Keratinocyte (primary cell): ENCODE data around the gene MYB.

Experiments
- CTCF ChIP-seq, 3 experiments: IDR thresholded peaks in 1 of 3; conservative IDR thresholded peaks in 1 of 3; optimal IDR thresholded peaks in 1 of 3; 2 replicates in 2 of 3; 3 replicates in 1 of 3; pipeline versions ENCODE3 to v1.5.1; 2011; ENCODE audit warnings: low read length in 3 of 3, mild to moderate bottlenecking in 3 of 3, moderate library complexity in 2 of 3, control low read depth in 1 of 3, inconsistent platforms in 1 of 3; ENCODE audit not compliant: insufficient read depth in 2 of 3; ENCODE audit errors: extremely low read depth in 1 of 3
- EZH2 ChIP-seq: IDR thresholded peaks from one replicate; pipeline ENCODE4 v1.6.1; 2012; ENCODE audit warnings: inconsistent platforms, mild to moderate bottlenecking, low read length, moderate library complexity

- TF ChIP-seq CTCF (optimal IDR thresholded peaks at IDR 0.05 in 1 of 3, IDR thresholded peaks at IDR 0.05 in 1 of 3, conservative IDR thresholded peaks at IDR 0.05 in 1 of 3; ENCODE audit: extremely low read depth in 1 of 3, insufficient read depth in 2 of 3, low read length in 3 of 3) (no peak), EZH2 (no peak)
Measured at GRCh38 chr6:135147637-135148592, 33.2 kb upstream of the MYB start.
